Activated B cell treated with CpG ODN at 0.5 μM for 24 hours (primary cell): ENCODE data around the gene CARD18. TPM values are rescaled to one million over a fixed set of nuclear protein-coding genes. Genes with fewer than 3 reads are reported as not detected.
"Not testable (repeated sequence)": the region's sequence is repeated elsewhere in the genome, so short reads cannot be mapped to it uniquely, and the experiment has no call there.

Experiments used
- ATAC-seq: fragments of 200-7000 bp; cut with Tn5 transposase; one replicate; pipeline ENCODE4 v1.10.0; 2021; ENCODE audit warnings: low read depth, mild to moderate bottlenecking, moderate library complexity
- CTCF ChIA-PET: fragments of 350-600 bp; sonication (Branson Sonifier 250); formaldehyde crosslinking; loops from one replicate; lab custom pipeline; 2021; ENCODE audit warnings: antibody characterized with exemption; lab: Charles Lee
- POLR2A ChIA-PET: fragments of 350-600 bp; sonication (Branson Sonifier 250); formaldehyde crosslinking; loops from one replicate; lab custom pipeline; 2021; ENCODE audit warnings: antibody characterized with exemption; lab: Charles Lee
- DNase-seq: peaks from one replicate; pipeline ENCODE4 v3.0.0; 2022
- H3K27ac Mint-ChIP-seq: one replicate; pipeline ENCODE4 v1.8.0; 2020; ENCODE audit warnings: mixed read lengths
- H3K27me3 Mint-ChIP-seq: one replicate; pipeline ENCODE4 v1.8.0; 2021; ENCODE audit warnings: mixed read lengths
- H3K36me3 Mint-ChIP-seq: one replicate; pipeline ENCODE4 v1.8.0; 2021; ENCODE audit warnings: low read depth, mixed read lengths
- H3K4me1 Mint-ChIP-seq: one replicate; pipeline ENCODE4 v1.8.0; 2021; ENCODE audit warnings: mixed read lengths
- H3K4me3 Mint-ChIP-seq: one replicate; pipeline ENCODE4 v1.8.0; 2020; ENCODE audit warnings: mild to moderate bottlenecking, mixed read lengths
- H3K9me3 Mint-ChIP-seq: one replicate; pipeline ENCODE4 v1.8.0; 2020; ENCODE audit warnings: mixed read lengths
- intact Hi-C: fragments of 100-400 bp; cut with micrococcal nuclease; formaldehyde crosslinking; loops from one replicate; pipeline ENCODE4 v1.15.1; 2024
- total RNA-seq: library from RNA; stranded (reverse); gene quantifications from 2 replicates; pipeline ENCODE4 v1.2.3, GENCODE V29; 2022
- TF ChIP-seq, protein P1 (sequence below): fragments of 200-600 bp; IDR thresholded peaks from one replicate; pipeline ENCODE4 v1.8.0; 2022; ENCODE audit warnings: antibody characterized with exemption, mild to moderate bottlenecking

CARD18 gene
- total RNA-seq, 1 donor from 2014 or later: not detected

- H3K27ac Mint-ChIP-seq: no peak overlapping the region
- DNase-seq: no peak
- no peak for ATAC-seq
- ChIA-PET POLR2A (no interaction called here), CTCF (no interaction called here)
- H3K9me3 Mint-ChIP-seq: peaks cover 5% of the 10 kb centered on the region
- no peaks in the 10 kb centered on the region for H3K36me3 Mint-ChIP-seq
- H3K27me3 Mint-ChIP-seq: no peaks in the 10 kb centered on the region
- H3K4me3 Mint-ChIP-seq: no peak overlapping the region
- TF ChIP-seq, protein P1, sequence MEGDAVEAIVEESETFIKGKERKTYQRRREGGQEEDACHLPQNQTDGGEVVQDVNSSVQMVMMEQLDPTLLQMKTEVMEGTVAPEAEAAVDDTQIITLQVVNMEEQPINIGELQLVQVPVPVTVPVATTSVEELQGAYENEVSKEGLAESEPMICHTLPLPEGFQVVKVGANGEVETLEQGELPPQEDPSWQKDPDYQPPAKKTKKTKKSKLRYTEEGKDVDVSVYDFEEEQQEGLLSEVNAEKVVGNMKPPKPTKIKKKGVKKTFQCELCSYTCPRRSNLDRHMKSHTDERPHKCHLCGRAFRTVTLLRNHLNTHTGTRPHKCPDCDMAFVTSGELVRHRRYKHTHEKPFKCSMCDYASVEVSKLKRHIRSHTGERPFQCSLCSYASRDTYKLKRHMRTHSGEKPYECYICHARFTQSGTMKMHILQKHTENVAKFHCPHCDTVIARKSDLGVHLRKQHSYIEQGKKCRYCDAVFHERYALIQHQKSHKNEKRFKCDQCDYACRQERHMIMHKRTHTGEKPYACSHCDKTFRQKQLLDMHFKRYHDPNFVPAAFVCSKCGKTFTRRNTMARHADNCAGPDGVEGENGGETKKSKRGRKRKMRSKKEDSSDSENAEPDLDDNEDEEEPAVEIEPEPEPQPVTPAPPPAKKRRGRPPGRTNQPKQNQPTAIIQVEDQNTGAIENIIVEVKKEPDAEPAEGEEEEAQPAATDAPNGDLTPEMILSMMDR: no peak
- H3K4me1 Mint-ChIP-seq: peaks cover 2% of the 10 kb centered on the region
- intact Hi-C loops: no loop called here
Measured at GRCh38 chr11:105100981-105101630, 38.5 kb downstream of the CARD18 start.

- H3K27ac Mint-ChIP-seq: no peak overlapping the region
- no peak overlapping the region for H3K4me3 Mint-ChIP-seq
- TF ChIP-seq, protein P1: no peak
- CTCF ChIA-PET: no interaction called here
- peaks cover 4% of the 10 kb centered on the region for H3K9me3 Mint-ChIP-seq
- no peaks in the 10 kb centered on the region for H3K27me3 Mint-ChIP-seq
- DNase-seq (no peak), ATAC-seq (no peak)
- POLR2A ChIA-PET: no interaction called here
- intact Hi-C loops: no loop called here
- H3K4me1 Mint-ChIP-seq: peaks cover 2% of the 10 kb centered on the region
- no peaks in the 10 kb centered on the region for H3K36me3 Mint-ChIP-seq
Measured at GRCh38 chr11:105100206-105100605, 39.4 kb downstream of the CARD18 start.

DNA sequence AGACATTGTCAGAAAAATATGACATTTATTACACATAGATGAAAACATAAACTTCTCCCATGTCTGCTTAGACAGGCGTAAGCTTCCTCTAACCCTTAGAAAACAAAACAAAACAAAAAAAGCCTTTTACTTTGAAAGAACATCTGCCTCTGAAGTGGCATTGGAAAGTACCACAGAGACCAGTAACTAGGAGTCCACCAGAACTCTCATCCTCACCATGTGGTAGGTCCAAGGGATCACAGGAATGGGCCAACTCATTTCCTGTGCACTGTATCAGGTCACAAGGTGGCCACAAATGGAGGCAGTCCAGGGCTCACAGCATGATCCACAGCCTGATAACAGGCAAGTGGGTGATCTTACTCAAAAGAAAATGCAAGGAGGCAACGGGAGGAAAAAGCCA lies 40.0 kb downstream of the CARD18 start:
- H3K27me3 Mint-ChIP-seq, H3K4me1 Mint-ChIP-seq, ATAC-seq, CTCF ChIA-PET, H3K4me3 Mint-ChIP-seq, POLR2A ChIA-PET, H3K36me3 Mint-ChIP-seq, intact Hi-C loops, H3K9me3 Mint-ChIP-seq, H3K27ac Mint-ChIP-seq, DNase-seq: not testable (repeated sequence)

DNA sequence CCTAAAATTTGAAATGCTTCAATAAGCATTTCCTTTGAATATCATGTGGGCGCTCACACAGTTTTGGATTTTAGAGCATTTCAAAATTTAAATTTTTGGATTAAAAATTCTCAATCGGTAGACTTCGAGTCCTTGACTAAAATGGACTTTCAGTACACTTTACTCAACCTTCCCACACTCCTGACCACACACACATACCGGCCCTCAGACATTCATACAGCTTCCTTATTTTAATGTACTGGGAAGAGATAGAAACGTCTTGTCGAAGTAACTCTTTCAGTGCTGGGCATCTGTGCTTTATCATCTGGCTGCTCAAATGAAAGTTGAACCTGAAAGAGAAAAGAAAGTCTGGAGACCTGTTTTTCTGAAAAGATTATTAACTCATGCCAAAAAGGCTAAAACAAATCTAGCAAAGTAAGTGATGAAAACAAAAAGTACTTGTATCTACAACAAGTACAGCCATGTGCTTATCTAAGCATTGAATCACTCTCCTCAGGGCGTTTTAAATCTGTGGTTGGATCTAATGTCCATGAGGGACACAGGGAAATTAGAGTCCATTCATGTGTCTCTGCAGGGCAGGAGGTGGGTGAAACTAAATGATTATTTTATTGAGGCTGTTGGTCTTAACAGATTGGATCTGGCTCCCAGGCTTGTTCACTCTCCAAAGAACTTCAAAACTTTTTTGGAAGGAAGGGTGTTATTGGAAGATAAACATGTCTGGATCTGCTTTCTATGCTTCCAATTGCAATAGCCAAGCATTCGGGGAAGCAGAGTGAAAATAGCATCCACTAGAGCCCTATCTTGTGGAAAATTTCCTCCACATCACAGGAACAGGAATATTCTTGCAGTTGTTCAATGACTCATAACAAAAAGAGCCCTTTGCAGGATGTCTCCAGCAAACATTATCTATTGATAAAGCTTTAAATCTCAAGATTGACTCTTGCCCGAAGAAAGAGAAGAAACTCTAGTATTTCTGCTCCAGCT lies 47.0 kb downstream of the CARD18 start:
- H3K9me3 Mint-ChIP-seq: no peaks in the 10 kb centered on the region
- intact Hi-C loops: no loop called here

More for the DNA sequence above, 47.0 kb downstream of the CARD18 start:
- CTCF ChIA-PET: no interaction called here
- ATAC-seq (no peak), DNase-seq (no peak)
- H3K27ac Mint-ChIP-seq: no peak overlapping the region
- H3K4me1 Mint-ChIP-seq: no peaks in the 10 kb centered on the region
- H3K4me3 Mint-ChIP-seq: no peak overlapping the region
- H3K36me3 Mint-ChIP-seq: no peaks in the 10 kb centered on the region
- POLR2A ChIA-PET: no interaction called here
- TF ChIP-seq, protein P1: no peak
- no peaks in the 10 kb centered on the region for H3K27me3 Mint-ChIP-seq

Other genes starting within 250 kb of the CARD18 start
- gene CASP12, start 241.3 kb downstream of the CARD18 start, total RNA-seq: not detected in 2 replicates
- gene CASP4, start 171.2 kb downstream of the CARD18 start, total RNA-seq: 87.8 and 88.7 TPM in 2 replicates
- 0.32 TPM in 1 of 2 replicates, not detected in the other for gene CASP5, start 116.6 kb downstream of the CARD18 start, total RNA-seq
- gene CASP1, start 104.6 kb downstream of the CARD18 start, total RNA-seq: 35.7 and 47.0 TPM in 2 replicates
- gene CARD16, start 94.4 kb downstream of the CARD18 start, total RNA-seq: 31.5 and 33.1 TPM in 2 replicates